K562 (cell line): ENCODE data around the gene ATG10. TPM values are rescaled to one million over a fixed set of nuclear protein-coding genes. Genes with fewer than 3 reads are reported as not detected.

Source experiments
- ATAC-seq: fragments of 200-7000 bp; cut with Tn5 transposase; 3 replicates; pipeline ENCODE4 v1.9.1; 2020; ENCODE audit warnings: moderate library complexity
- BruUV-seq: library from RNA; stranded (reverse); fragments of 400-500 nt; replicated peaks from 2 replicates; lab custom pipeline; 2021; lab: Mats Ljungman, UMichigan
- CTCF ChIA-PET: fragments of 300-600 bp; formaldehyde crosslinking; extraction: SDS; loops from one replicate; lab custom pipeline; 2021; ENCODE audit warnings: low intra/inter-chr PET ratio; lab: Yijun Ruan, JAX
- POLR2A ChIA-PET: fragments of 300-600, 350-650 bp; sonication (Branson Sonifier 250); formaldehyde crosslinking; extraction: SDS; loops from one replicate; lab custom pipeline; 2021; ENCODE audit warnings: antibody characterized with exemption, inconsistent platforms; lab: Yijun Ruan, JAX
- DNase-seq, 4 experiments: peaks; one replicate each; pipeline versions ENCODE4 v3.0.0 to v3.0.0-alpha.2; 2011 to 2018; ENCODE audit warnings: low spot score in 3 of 4, mixed read lengths in 3 of 4; ENCODE audit errors: extremely low read depth in 1 of 4
- FAIRE-seq: peaks from 2 replicates; lab custom pipeline; 2011; peaks lifted over from hg19 to GRCh38; lab: Jason Lieb, UNC
- H2AFZ ChIP-seq: 2 replicates; pipeline ENCODE4 v1.6.0; 2011; ENCODE audit warnings: low read depth, low read length, control low read depth, inconsistent platforms
- H3K27ac ChIP-seq: fragments of 200-600 bp; 3 replicates; pipeline ENCODE4 v1.8.0; 2011; ENCODE audit warnings: low read depth, mild to moderate bottlenecking, control low read depth, inconsistent platforms, low read length, moderate library complexity, mixed read lengths; ENCODE audit errors: extremely low read depth
- H3K27me3 ChIP-seq, 2 experiments: fragments of 300-600 bp in 1 of 2; 2 replicates in 1 of 2; 3 replicates in 1 of 2; pipeline versions ENCODE4 v1.6.0 to v1.8.0; 2011; ENCODE audit warnings: inconsistent platforms in 2 of 2, low read length in 2 of 2, mild to moderate bottlenecking in 1 of 2, mixed read lengths in 1 of 2, moderate library complexity in 1 of 2; ENCODE audit not compliant: control insufficient read depth in 2 of 2, insufficient read depth in 2 of 2
- H3K36me3 ChIP-seq: fragments of 300-600 bp; 3 replicates; pipeline ENCODE4 v1.8.0; 2011; ENCODE audit warnings: mild to moderate bottlenecking, low read length, inconsistent platforms; ENCODE audit not compliant: control insufficient read depth, insufficient read depth
- H3K4me1 ChIP-seq, 2 experiments: fragments of 200-600 bp in 1 of 2; replicated peaks in 1 of 2; 2 replicates in 1 of 2; 3 replicates in 1 of 2; pipeline versions ENCODE4 v1.5.1 to v1.8.0; 2011; ENCODE audit warnings: inconsistent platforms in 2 of 2, low read length in 2 of 2, mild to moderate bottlenecking in 1 of 2, mixed read lengths in 1 of 2, moderate library complexity in 1 of 2; ENCODE audit not compliant: control insufficient read depth in 2 of 2, insufficient read depth in 2 of 2
- H3K4me2 ChIP-seq: 2 replicates; pipeline ENCODE4 v1.6.1; 2011; ENCODE audit warnings: low read length, control low read depth, inconsistent platforms, mixed read lengths; ENCODE audit not compliant: insufficient read depth
- H3K4me3 ChIP-seq: fragments of 200-600 bp; sonication (generic), shearing (Covaris generic); 2 replicates; pipeline ENCODE4 v1.5.1; 2016; ENCODE audit warnings: control low read depth, inconsistent platforms
- H3K79me2 ChIP-seq: fragments of 200-600 bp; 3 replicates; pipeline ENCODE4 v1.8.0; 2011; ENCODE audit warnings: low read length, inconsistent platforms; ENCODE audit not compliant: control insufficient read depth, insufficient read depth
- H3K9ac ChIP-seq, 2 experiments: 2 replicates each; pipeline versions ENCODE4 v1.6.0 to v1.6.1; 2011; ENCODE audit warnings: low read depth in 2 of 2, low read length in 2 of 2, control low read depth in 1 of 2, inconsistent platforms in 1 of 2, mild to moderate bottlenecking in 1 of 2, mixed read lengths in 1 of 2; ENCODE audit not compliant: insufficient read depth in 1 of 2
- H3K9me1 ChIP-seq: one replicate; pipeline ENCODE4 v1.6.0; 2011; ENCODE audit warnings: inconsistent platforms, mild to moderate bottlenecking, low read length, moderate library complexity; ENCODE audit not compliant: control insufficient read depth, insufficient read depth
- H3K9me3 ChIP-seq: replicated peaks from 2 replicates; pipeline ENCODE4 v1.5.1; 2011; ENCODE audit warnings: low read depth, low read length, inconsistent platforms; ENCODE audit not compliant: control insufficient read depth, insufficient read depth
- H4K20me1 ChIP-seq: replicated peaks from 2 replicates; pipeline ENCODE4 v1.6.1; 2011; ENCODE audit warnings: low read length, inconsistent platforms, mixed read lengths; ENCODE audit not compliant: control insufficient read depth, insufficient read depth
- CHD4 ChIP-seq: fragments of 200-600 bp; sonication (generic); IDR thresholded peaks from 3 replicates; pipeline ENCODE4 v1.6.1; 2012; ENCODE audit warnings: low read depth, mild to moderate bottlenecking, mixed read lengths, low read length, inconsistent platforms; ENCODE audit not compliant: insufficient read depth, insufficient replicate concordance, poor library complexity, severe bottlenecking
- GTF2E2 ChIP-seq: fragments of 200-800 bp; sonication (Bioruptor generic); IDR thresholded peaks from 2 replicates; pipeline ENCODE4 v1.6.1; 2016; ENCODE audit warnings: missing genetic modification characterization, missing compliant biosample characterization
- IRF1 ChIP-seq: sonication (generic); formaldehyde crosslinking; IDR thresholded peaks from 2 replicates; pipeline ENCODE4 v1.8.0; 2022; ENCODE audit warnings: missing genetic modification reagents, mild to moderate bottlenecking, borderline replicate concordance
- NBN ChIP-seq: fragments of 450-650 bp; IDR thresholded peaks from 2 replicates; pipeline ENCODE4 v1.6.1; 2016; ENCODE audit warnings: low read depth, mild to moderate bottlenecking
- PRMT5 ChIP-seq: sonication (generic); formaldehyde crosslinking; IDR thresholded peaks from 2 replicates; pipeline ENCODE4 v1.5.0; 2020; ENCODE audit warnings: missing genetic modification reagents
- PURB ChIP-seq: sonication (generic); formaldehyde crosslinking; IDR thresholded peaks from 2 replicates; pipeline ENCODE4 v1.9.0; 2021; ENCODE audit warnings: low read depth, mild to moderate bottlenecking, missing genetic modification reagents
- REST ChIP-seq, 2 experiments: fragments of 450-650 bp; formaldehyde crosslinking in 1 of 2; IDR thresholded peaks; 2 replicates each; pipeline versions ENCODE4 v1.4.0 to v1.6.1; 2014 to 2020; ENCODE audit warnings: mild to moderate bottlenecking in 2 of 2, borderline replicate concordance in 1 of 2, low read depth in 1 of 2
- RNF219 ChIP-seq: fragments of 250-450 bp; sonication (Bioruptor Pico); IDR thresholded peaks from 2 replicates; pipeline ENCODE4 v1.5.0; 2022; ENCODE audit warnings: mild to moderate bottlenecking
- TRIM24 ChIP-seq, 2 experiments: fragments of 450-650 bp; IDR thresholded peaks; 2 replicates each; pipeline ENCODE4 v1.6.1; 2016
- ZNF121 ChIP-seq: sonication (generic); formaldehyde crosslinking; conservative IDR thresholded peaks from 2 replicates; pipeline ENCODE4 v1.8.0; 2022; ENCODE audit warnings: missing genetic modification reagents
- ZNF316 ChIP-seq: fragments of 450-650 bp; IDR thresholded peaks from 2 replicates; pipeline ENCODE4 v1.6.1; 2016
- ZNF583 ChIP-seq: fragments of 250-450 bp; sonication (Bioruptor Pico); IDR thresholded peaks from 2 replicates; pipeline ENCODE4 v1.4.0; 2020
- WGBS: fragments of 100-300 bp; shearing (Covaris generic); methylation state at CpG from one replicate; pipeline ENCODE4 v1.1.6; 2016; ENCODE audit warnings: low coverage, mixed read lengths; ENCODE audit not compliant: insufficient coverage; ENCODE audit errors: missing lambda C conversion rate; 5-methylcytosine and 5-hydroxymethylcytosine counted together
- in situ Hi-C: fragments of 300-500 bp; cut with MboI; formaldehyde crosslinking; loops from 4 replicates; pipeline ENCODE4 v1.15.0; 2018; ENCODE audit warnings: inconsistent platforms, mixed read lengths
- intact Hi-C: fragments of 100-400 bp; cut with micrococcal nuclease; formaldehyde crosslinking; loops from 2 replicates; pipeline ENCODE4 v1.14.2; 2022
- polyA plus RNA-seq, 8 experiments: library from polyadenylated mRNA; depleted of rRNA in 4 of 8; stranded (reverse) in 5 of 8; unstranded in 3 of 8; fragments of >200 nt; fragmentation: Nextera tagmentation in 2 of 8; fragmentation: Illumina TruSeq in 1 of 8; extraction: Ambion mirVana in 2 of 8; extraction: Trizol in 1 of 8; gene quantifications; 2 replicates each; pipeline versions ENCODE4 v1.2.1 to v1.2.3, GENCODE V29; 2011 to 2014; ENCODE audit warnings: inconsistent platforms in 1 of 8, missing spikeins in 1 of 8
- total RNA-seq, 7 experiments: library from RNA; depleted of rRNA in 6 of 7; stranded (reverse); fragments of >200 nt in 6 of 7; fragmentation: Illumina TruSeq in 2 of 7; extraction: Trizol in 2 of 7; gene quantifications; 2 replicates each; pipeline versions ENCODE4 v1.2.1 to v1.2.3, GENCODE V29; 2011 to 2021; ENCODE audit warnings: low replicate concordance in 1 of 7

The ATG10 gene
- total and polyA plus RNA-seq, 9 of the 15 experiments (the other 6 are each of a cell fraction or from before 2014, with no cell fraction given) = 7.0 to 18.8 (median 14.6) TPM

GRCh38 chr5:81950996-81951395 lies 20.8 kb upstream of the ATG10 start:
- H3K9ac ChIP-seq = no peak overlapping the region
- no peaks in the 10 kb centered on the region for H3K79me2 ChIP-seq
- H3K27ac ChIP-seq = no peak overlapping the region
- in situ Hi-C loops (no loop called here), intact Hi-C loops (no loop called here)
- H4K20me1 ChIP-seq = no peaks in the 10 kb centered on the region
- BruUV-seq = no TSS peak
- CTCF ChIA-PET = no interaction called here
- peak overlapping the region; percentile 58; the same call in 1 of the 2 replicates for H2AFZ ChIP-seq
- peaks cover 2% of the 10 kb centered on the region; the same call in 1 of the 2 replicates for H3K9me3 ChIP-seq
- WGBS = 28% methylated on average over 1 of the region's 1 CpG
- H3K4me3 ChIP-seq = no peak overlapping the region
- no peaks in the 10 kb centered on the region for H3K9me1 ChIP-seq
- POLR2A ChIA-PET = interaction anchor here (0.8 kb wide), 1 partner anchor 179 kb away, joined by 3 read pairs; no protein-coding TSS in a partner anchor
- H3K27me3 ChIP-seq = no peaks in the 10 kb centered on the region
- no peaks in the 10 kb centered on the region for H3K36me3 ChIP-seq
- H3K4me1 ChIP-seq = peaks cover 2 to 13% of the 10 kb centered on the region in 2 experiments; a peak in 3 of 5 replicates
- no peak; the same call in 2 of the 3 replicates for ATAC-seq
- FAIRE-seq = no peak
- no peak overlapping the region for H3K4me2 ChIP-seq
- DNase-seq = no peak
- no peak for TF ChIP-seq ZNF121 (CRISPR knock-in tag)
- no peak for TF ChIP-seq PURB (CRISPR knock-in tag)
- no peak for TF ChIP-seq ZNF583
- TF ChIP-seq NBN = no peak
- TF ChIP-seq ZNF316 = no peak
- no peak for TF ChIP-seq TRIM24 (IDR thresholded peaks at IDR 0.05)
- no peak for TF ChIP-seq PRMT5
- TF ChIP-seq REST (IDR thresholded peaks at IDR 0.05; ENCODE audit: borderline replicate concordance) = no peak
- TF ChIP-seq REST (CRISPR knock-in tag; IDR thresholded peaks at IDR 0.05; ENCODE audit: low read depth) = no peak
- TF ChIP-seq GTF2E2 = no peak
- no peak for TF ChIP-seq IRF1
- no peak for TF ChIP-seq RNF219 (CRISPR knock-in tag)
- TF ChIP-seq CHD4 = no peak
